Measurements from ENCODE around the gene LRPAP1.
"Not testable (repeated sequence)": the region's sequence is repeated elsewhere in the genome, so short reads cannot be mapped to it uniquely, and the experiment has no call there.

The LRPAP1 gene

GRCh38 chr4:3517731-3518510 is 14.3 kb downstream of the LRPAP1 start:
- DNase-seq: no peak

GRCh38 chr4:3516836-3517730 is 15.1 kb downstream of the LRPAP1 start:
- no peak for DNase-seq

GRCh38 chr4:3516061-3516835 is 16.0 kb downstream of the LRPAP1 start:
- DNase-seq: no peak

- DNase-seq: no peak
Measured at GRCh38 chr4:3515646-3516045, 16.6 kb downstream of the LRPAP1 start.

GRCh38 chr4:3514806-3515501 is 17.3 kb downstream of the LRPAP1 start:
- DNase-seq: no peak

- DNase-seq: no peak
Measured at GRCh38 chr4:3514221-3514780, 17.9 kb downstream of the LRPAP1 start.

GRCh38 chr4:3513807-3514206 is 18.4 kb downstream of the LRPAP1 start:
- no peak for DNase-seq

- no peak for DNase-seq
Measured at GRCh38 chr4:3512719-3513118, 19.5 kb downstream of the LRPAP1 start.

GRCh38 chr4:3512279-3512678 is 19.9 kb downstream of the LRPAP1 start:
- DNase-seq: no peak

- DNase-seq: not testable (repeated sequence)
Measured at GRCh38 chr4:3511601-3512000, 20.6 kb downstream of the LRPAP1 start.

- no peak for DNase-seq
Measured at GRCh38 chr4:3511187-3511586, 21.0 kb downstream of the LRPAP1 start.

GRCh38 chr4:3510481-3510880 is 21.7 kb downstream of the LRPAP1 start:
- no peak for DNase-seq

GRCh38 chr4:3508542-3508941 is 23.7 kb downstream of the LRPAP1 start:
- no peak for DNase-seq

GRCh38 chr4:3505231-3505630 is 27.0 kb downstream of the LRPAP1 start:
- DNase-seq: no peak

GRCh38 chr4:3502941-3503936 is 29.0 kb downstream of the LRPAP1 start:
- no peak for DNase-seq

GRCh38 chr4:3501825-3502425 is 30.3 kb downstream of the LRPAP1 start:
- DNase-seq: no peak

- no peak for DNase-seq
Measured at GRCh38 chr4:3501126-3501824, 30.9 kb downstream of the LRPAP1 start.

GRCh38 chr4:3500634-3501101 is 31.6 kb downstream of the LRPAP1 start:
- no peak for DNase-seq

- DNase-seq: no peak
Measured at GRCh38 chr4:3500111-3500510, 32.1 kb downstream of the LRPAP1 start.

- DNase-seq: no peak
Measured at GRCh38 chr4:3499710-3500109, 32.5 kb downstream of the LRPAP1 start.
